Activated CD4-positive, alpha-beta T cell treated with anti-CD3 and anti-CD28 coated beads for 4 hours (primary cell): ENCODE results near the gene SNCG.
"Not testable (repeated sequence)": the region's sequence is repeated elsewhere in the genome, so short reads cannot be mapped to it uniquely, and the experiment has no call there.

Source experiments
- DNase-seq, 2 donors: peaks; one replicate each; pipeline ENCODE4 v3.0.0-alpha.2; 2020

The SNCG gene

DNA sequence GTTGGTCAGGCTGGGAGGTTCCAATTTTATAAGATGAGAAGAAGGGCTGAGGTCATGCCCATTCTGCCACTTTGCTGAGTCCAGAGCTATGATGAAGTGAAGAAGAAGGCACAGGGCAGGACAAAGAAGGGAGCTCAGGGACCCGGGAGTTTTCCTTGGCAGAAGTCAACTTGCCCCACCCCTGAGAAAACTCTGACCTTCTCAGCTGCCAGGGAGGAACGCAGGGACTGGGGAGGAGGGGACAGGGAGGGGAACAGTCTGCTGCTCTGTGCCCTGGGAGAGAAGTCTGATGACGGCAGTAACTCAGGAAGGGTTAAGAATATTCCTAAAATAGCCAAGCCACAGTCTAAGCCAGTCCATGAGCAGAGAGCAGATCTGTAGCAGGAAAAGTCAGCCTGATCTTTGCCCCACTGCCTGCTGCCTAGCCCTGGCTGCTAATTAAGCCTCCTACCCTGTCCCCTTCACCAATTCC, 21.6 kb downstream of the SNCG start:
- no peak for DNase-seq

DNA sequence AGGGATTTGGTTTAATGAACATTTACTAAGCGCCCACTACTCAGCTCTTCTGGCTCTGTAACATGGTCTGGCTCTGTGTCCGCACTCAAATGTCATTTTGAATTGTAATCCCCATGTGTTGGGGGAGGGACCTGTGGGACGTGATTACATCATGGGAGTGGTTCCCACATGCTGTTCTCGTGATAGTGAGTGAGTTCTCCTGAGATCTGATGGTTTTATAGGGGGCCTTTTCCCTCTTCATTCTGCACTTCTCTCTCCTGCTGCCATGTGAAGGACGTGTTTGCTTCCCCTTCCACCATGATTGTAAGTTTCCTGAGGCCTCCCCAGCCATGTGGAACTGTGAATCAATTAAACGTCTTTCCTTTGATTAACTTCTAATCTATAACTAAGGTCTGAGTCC, 22.6 kb downstream of the SNCG start:
- DNase-seq: not testable (repeated sequence)

DNA sequence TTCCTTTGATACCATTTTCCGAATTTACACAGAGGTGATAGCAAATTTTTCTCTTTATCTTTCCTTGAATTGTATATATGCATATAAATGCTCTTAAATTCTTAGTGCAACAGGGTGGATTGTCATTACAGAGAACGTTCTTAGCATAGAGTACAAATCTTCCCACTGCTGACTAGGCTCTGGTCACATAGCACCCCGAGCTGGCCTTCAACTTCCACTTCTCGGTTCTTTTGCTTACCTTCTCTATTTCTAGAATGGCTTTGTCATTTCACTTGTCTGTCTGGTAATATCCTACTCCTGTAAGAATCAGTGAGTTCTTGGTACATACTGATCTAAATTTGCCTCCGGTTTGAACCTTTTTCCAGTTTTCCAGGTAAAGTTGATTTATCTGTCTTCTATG, 23.3 kb downstream of the SNCG start:
- DNase-seq: no peak

DNA sequence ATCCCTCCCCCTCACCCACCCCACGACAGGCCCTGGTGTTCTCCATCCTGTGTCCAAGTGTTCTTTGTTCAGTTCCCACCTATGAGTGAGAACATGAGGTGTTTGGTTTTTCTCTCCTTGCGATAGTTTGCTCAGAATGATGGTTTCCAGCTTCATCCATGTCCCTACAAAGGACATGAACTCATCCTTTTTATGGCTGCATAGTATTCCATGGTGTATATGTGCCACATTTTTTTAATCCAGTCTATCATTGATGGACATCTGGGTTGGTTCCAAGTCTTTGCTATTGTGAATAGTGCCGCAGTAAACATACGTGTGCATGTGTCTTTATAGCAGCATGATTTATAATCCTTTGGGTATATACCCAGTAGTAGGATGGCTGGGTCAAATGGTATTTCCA, 26.1 kb downstream of the SNCG start:
- not testable (repeated sequence) for DNase-seq

DNA sequence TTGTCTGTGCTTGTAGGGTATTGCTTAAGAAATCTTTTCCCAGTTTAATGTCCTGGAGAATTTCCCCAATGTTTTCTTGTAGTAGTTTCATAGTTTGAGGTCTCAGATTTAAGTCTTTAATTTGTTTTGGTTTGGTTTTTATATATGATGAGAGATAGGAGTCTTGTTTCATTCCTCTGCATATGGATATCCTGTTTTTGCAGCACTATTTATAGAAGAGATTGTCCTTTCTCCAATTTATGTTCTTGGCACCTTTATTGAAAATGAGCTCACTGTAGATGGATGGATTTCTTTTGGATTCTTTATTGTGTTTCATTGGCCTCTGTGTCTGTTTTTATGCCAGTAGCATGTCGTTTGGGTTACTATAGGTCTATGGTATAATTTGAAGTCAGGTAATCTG, 30.1 kb downstream of the SNCG start:
- no peak for DNase-seq

DNA sequence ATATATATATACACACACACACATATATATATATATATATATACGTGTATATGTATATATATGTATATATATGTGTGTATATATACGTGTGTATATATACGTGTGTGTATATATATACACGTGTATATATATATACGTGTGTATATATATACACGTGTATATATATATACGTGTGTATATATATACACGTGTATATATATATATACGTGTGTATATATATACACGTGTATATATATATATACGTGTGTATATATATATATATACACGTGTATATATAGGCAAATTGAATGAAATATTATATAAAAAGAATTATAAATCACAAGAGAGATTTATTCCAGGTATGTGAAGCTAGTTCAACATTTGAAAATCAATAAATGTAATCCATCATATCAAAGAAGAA, 33.0 kb downstream of the SNCG start:
- not testable (repeated sequence) for DNase-seq

DNA sequence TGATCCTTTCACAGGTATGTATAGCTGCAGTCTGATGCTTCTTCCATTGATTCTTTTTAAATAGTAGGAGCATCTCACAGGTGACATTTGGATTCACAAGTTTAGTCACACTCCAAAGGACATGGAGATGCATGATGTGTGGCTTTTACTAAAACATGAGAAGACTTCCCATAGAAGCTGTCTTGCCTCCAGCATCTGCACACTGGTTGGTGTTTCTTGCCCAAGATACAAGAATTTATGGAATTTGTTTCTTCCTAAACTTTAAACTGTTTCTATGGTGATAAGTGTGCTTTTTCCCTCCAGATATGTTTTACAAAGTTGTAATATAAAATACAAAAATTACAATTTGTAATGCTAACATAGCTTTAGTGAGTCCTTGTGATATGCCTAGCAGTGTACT, 34.1 kb downstream of the SNCG start:
- DNase-seq: no peak

DNA sequence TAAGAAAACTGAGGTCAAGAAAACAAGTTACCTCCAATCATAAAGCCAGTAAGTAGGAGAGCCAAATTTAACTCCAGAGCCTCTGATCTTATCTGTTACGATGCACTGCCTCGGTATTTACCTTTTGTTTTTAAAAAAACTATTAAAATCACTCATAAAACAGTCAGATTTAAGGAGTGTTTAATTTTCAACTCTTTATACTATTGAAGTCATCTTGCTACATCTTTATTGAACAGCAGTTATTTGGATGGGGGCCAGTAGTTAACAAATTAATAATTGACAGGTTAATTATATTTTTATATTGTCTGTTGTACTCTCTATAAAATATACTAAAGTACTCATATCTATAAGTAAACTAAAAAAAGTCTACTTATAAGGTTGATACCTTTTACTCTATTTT, 34.5 kb downstream of the SNCG start:
- no peak for DNase-seq

DNA sequence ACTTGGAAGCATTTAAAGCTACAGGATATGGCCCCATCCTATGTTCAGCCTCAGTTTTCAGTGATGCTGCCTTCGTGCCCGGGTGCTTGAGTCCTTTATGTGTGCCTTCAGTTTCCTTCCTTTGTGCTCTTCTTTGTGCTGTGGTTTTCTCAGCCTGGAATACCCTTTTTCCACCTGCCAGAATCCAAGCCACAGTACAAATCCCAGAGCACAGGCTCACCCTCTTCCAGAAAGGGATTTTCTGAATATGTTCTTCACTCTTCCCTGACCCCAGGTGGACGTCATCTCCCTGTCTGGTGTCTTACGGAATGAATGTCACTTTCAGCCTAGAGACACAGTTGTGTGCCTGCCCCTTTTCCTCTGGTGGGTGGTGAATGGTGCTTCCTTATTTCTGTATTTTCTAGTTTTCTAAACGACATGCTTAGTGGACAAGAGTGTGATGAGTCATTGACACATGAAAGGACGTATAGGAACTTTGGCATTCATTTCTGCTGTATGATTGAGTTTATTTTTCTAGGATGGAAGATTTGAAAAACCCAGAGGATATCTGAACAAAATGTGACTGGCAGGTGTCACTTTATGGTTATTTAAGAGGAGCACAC, 41.5 kb downstream of the SNCG start:
- DNase-seq: not testable (repeated sequence)

DNA sequence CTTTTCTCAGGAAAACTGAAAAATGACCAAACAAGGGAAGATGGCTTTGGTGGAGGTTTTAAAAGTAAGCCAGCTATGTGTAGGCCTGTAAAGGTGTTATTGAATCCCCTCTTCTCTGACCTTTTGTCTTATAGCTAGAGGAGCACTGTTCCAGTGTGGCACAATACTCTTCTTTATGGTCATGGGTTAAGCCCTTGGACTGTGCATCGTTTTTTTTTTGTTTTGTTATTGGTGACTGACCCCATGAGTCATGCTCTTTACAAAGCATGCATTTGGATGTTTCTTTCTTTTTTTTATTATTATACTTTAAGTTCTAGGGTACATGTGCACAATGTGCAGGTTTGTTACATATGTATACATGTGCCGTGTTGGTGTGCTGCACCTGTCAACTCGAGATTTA, 42.1 kb downstream of the SNCG start:
- no peak for DNase-seq

DNA sequence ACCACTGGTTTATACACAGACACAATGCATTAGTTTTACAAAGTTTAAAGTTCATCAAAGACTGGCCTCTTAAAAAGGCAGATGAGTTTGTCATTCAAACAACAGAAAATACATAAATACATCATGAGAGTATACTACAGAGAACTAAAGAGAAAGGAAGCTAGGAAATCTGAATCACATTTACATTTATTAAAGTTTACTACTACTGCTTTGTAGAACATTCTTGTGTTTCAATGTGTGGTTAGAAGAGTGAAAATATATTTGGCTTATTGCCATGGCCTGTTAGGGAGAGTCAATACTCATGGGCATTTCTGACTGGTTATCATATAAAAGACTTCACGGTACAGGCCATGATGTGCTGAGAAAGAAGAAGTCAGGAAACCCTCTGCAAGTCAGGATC, 48.7 kb downstream of the SNCG start:
- not testable (repeated sequence) for DNase-seq

DNA sequence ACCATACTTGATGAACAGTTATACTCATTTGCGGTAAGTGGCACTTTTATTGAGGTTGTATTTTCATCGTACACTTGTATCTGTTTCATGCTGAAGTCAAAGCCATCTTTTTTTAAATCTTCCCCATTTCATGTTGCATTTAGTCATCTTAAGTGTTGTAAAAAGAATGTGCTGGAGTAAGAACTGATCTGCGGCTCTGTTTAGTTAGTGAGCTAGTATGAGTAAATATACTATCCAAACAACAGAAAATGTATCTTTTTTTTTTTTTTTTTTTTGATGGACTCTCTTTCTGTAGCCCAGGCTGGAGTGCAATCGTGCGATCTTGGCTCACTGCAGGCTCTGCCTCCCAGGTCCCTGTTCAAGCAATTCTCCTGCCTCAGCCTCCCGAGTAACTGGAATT, 49.3 kb downstream of the SNCG start:
- DNase-seq: not testable (repeated sequence)

DNA sequence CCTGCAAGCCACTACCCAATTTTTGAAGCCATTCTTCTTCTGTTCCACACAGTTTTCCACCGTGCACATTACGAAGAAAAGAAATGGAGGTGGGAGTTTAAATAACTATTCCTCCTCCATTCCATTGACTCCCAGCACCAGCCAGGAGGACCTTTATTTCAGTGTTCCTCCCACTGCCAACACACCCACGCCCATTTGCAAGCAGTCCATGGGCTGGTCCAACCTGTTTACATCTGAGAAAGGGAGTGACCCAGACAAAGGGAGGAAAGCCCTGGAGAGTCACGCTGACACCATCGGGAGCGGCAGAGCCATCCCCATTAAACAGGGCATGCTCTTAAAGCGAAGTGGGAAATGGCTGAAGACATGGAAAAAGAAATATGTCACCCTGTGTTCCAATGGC, 49.9 kb downstream of the SNCG start:
- not testable (repeated sequence) for DNase-seq

DNA sequence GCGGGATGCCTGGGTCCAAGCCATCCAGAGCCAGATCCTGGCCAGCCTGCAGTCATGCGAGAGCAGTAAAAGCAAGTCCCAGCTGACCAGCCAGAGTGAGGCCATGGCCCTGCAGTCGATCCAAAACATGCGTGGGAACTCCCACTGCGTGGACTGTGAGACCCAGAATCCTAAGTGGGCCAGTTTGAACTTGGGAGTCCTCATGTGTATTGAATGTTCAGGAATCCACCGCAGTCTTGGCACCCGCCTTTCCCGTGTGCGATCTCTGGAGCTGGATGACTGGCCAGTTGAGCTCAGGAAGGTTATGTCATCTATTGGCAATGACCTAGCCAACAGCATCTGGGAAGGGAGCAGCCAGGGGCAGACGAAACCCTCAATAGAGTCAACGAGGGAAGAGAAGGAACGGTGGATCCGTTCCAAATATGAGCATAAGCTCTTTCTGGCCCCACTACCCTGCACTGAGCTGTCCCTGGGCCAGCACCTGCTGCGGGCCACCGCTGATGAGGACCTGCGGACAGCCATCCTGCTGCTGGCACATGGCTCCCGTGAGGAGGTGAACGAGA, 50.8 kb downstream of the SNCG start:
- not testable (repeated sequence) for DNase-seq
